Ectodermal cell (in vitro differentiated cells): ENCODE results near the gene PDS5B.
"Not testable (repeated sequence)": the region's sequence is repeated elsewhere in the genome, so short reads cannot be mapped to it uniquely, and the experiment has no call there.

Experiments
- H3K27ac ChIP-seq: 2 replicates; pipeline ENCODE4 v1.7.0; 2013; ENCODE audit warnings: mild to moderate bottlenecking, low read depth, low read length; ENCODE audit not compliant: insufficient read depth, poor library complexity, severe bottlenecking
- H3K27me3 ChIP-seq: 2 replicates; pipeline ENCODE4 v1.7.0; 2013; ENCODE audit warnings: mild to moderate bottlenecking, low read length; ENCODE audit not compliant: insufficient read depth, control insufficient read depth, poor library complexity, severe bottlenecking
- H3K36me3 ChIP-seq: one replicate; pipeline ENCODE4 v1.7.0; 2013; ENCODE audit warnings: low read length; ENCODE audit not compliant: control insufficient read depth, insufficient read depth
- H3K4me1 ChIP-seq: one replicate; pipeline ENCODE4 v1.7.0; 2013; ENCODE audit warnings: low read length; ENCODE audit not compliant: control insufficient read depth, insufficient read depth
- H3K4me3 ChIP-seq: 2 replicates; pipeline ENCODE4 v1.7.0; 2013; ENCODE audit warnings: low read depth, low read length, control low read depth; ENCODE audit not compliant: insufficient read depth
- H3K9me3 ChIP-seq: 2 replicates; pipeline ENCODE4 v1.7.0; 2013; ENCODE audit warnings: mild to moderate bottlenecking, low read length, moderate library complexity; ENCODE audit not compliant: control insufficient read depth
- WGBS, 2 experiments: methylation state at CpG; one replicate each; pipeline ENCODE4 v1.1.7; 2013; ENCODE audit warnings: missing lambda C conversion rate in 2 of 2; 5-methylcytosine and 5-hydroxymethylcytosine counted together

The PDS5B gene

GRCh38 chr13:32669030-32669646 is 82.9 kb downstream of the PDS5B start:
- no peaks in the 10 kb centered on the region for H3K4me1 ChIP-seq
- H3K27ac ChIP-seq = no peak overlapping the region
- peaks cover 6% of the 10 kb centered on the region for H3K36me3 ChIP-seq
- H3K9me3 ChIP-seq = no peaks in the 10 kb centered on the region
- H3K27me3 ChIP-seq = no peaks in the 10 kb centered on the region
- WGBS, 2 experiments = 75 to 100% methylated on average over 1 to 3 of the region's 3 CpGs
- no peak overlapping the region for H3K4me3 ChIP-seq

GRCh38 chr13:32674503-32674902 is 88.3 kb downstream of the PDS5B start:
- WGBS, 2 experiments = 95 to 98% methylated on average over 2 of the region's 2 CpGs
- H3K4me1 ChIP-seq = no peaks in the 10 kb centered on the region
- no peaks in the 10 kb centered on the region for H3K27me3 ChIP-seq
- peaks cover 10% of the 10 kb centered on the region for H3K36me3 ChIP-seq
- no peak overlapping the region for H3K4me3 ChIP-seq
- H3K27ac ChIP-seq = no peak overlapping the region
- no peaks in the 10 kb centered on the region for H3K9me3 ChIP-seq

DNA sequence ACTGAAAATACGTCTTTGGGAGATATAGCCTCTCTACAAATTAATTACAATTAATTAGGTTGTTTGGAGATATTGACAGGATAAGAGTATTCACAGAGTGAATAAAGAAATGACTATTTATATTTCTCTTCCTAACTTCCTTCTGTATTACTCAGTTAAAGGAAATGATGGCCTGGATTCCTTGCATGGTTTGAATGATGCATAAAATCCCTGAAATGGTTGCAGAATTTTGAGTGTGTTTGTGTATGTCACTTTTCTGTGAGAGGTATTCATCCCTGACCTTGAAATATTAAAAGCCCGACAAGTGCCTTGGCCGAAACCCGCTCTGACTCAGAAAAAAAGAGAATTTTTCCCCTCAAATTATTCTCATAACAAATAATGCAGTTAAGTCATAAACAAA is 90.0 kb downstream of the PDS5B start:
- Histone ChIP-seq H3K36me3 (peaks cover 10% of the 10 kb centered on the region), H3K4me3 (no peak overlapping the region), H3K27me3 (no peaks in the 10 kb centered on the region), H3K4me1 (no peaks in the 10 kb centered on the region), H3K27ac (no peak overlapping the region), H3K9me3 (no peaks in the 10 kb centered on the region)
- 92 to 96% methylated on average over 3 of the region's 4 CpGs for WGBS, 2 experiments

DNA sequence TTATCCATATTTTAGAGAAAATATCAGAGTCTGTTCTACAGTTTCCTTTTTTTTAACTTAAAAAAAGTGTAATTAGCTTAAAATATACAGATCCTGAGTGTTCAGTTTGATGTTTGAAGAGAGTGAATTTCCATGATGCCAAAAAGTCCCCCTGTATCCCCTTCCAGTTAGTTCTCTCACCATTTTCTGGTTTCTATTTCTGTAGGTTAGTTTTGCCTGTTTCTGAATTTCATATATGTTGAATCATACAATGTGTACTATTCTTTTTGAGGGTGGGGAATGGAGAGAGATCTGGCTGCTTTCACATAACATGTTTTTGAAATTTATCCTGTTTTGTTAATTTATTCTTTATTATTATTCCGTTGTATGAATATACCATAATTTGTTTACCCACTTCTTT is 95.9 kb downstream of the PDS5B start:
- Histone ChIP-seq H3K27ac (no peak overlapping the region), H3K27me3 (no peaks in the 10 kb centered on the region), H3K9me3 (no peaks in the 10 kb centered on the region), H3K36me3 (peaks cover 4% of the 10 kb centered on the region), H3K4me3 (no peak overlapping the region), H3K4me1 (no peaks in the 10 kb centered on the region)
- no CpG with 5 or more reads among the region's 1 CpG for WGBS, 2 experiments

- H3K27ac ChIP-seq = no peak overlapping the region
- H3K4me1 ChIP-seq = no peaks in the 10 kb centered on the region
- H3K9me3 ChIP-seq = no peaks in the 10 kb centered on the region
- H3K36me3 ChIP-seq = peaks cover 4% of the 10 kb centered on the region
- no peaks in the 10 kb centered on the region for H3K27me3 ChIP-seq
- 87 to 93% methylated on average over 5 to 6 of the region's 6 CpGs for WGBS, 2 experiments
- no peak overlapping the region for H3K4me3 ChIP-seq
Measured at GRCh38 chr13:32682740-32683139, 96.5 kb downstream of the PDS5B start.

- Histone ChIP-seq H3K36me3 (no peaks in the 10 kb centered on the region), H3K4me3 (no peak overlapping the region), H3K4me1 (no peaks in the 10 kb centered on the region), H3K27ac (no peak overlapping the region), H3K9me3 (no peaks in the 10 kb centered on the region), H3K27me3 (no peaks in the 10 kb centered on the region)
- WGBS, 2 experiments = 100% methylated on average over 1 of the region's 2 CpGs; no CpG with 5 or more reads in 1 of the 2 experiments
Measured at GRCh38 chr13:32687275-32687674, 101.0 kb downstream of the PDS5B start.

- H3K27me3 ChIP-seq = no peaks in the 10 kb centered on the region
- H3K27ac ChIP-seq = peak overlapping the region; percentile 36
- 94% methylated on average over 2 of the region's 2 CpGs; no CpG with 5 or more reads in 1 of the 2 experiments for WGBS, 2 experiments
- H3K4me3 ChIP-seq = no peak overlapping the region
- no peaks in the 10 kb centered on the region for H3K4me1 ChIP-seq
- no peaks in the 10 kb centered on the region for H3K9me3 ChIP-seq
- no peaks in the 10 kb centered on the region for H3K36me3 ChIP-seq
Measured at GRCh38 chr13:32695602-32696250, 109.5 kb downstream of the PDS5B start.

DNA sequence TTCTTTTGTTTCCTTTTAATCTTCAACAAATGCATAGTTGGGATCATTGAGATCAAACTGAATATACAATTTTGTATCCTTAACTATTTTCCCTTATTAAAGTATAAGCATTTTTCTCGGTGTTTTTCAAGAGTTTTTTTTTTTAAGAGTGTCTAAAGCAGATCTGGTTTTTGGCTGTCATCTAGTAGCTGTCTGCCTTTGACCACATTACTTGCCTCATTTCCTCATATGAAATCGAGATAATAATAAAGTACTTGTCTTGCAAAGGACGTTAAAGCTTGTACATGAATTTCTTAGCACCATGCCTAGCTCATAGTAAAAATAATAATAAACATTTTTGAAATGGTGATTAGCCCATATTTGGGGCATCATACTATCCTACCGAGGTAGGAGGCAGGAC is 121.2 kb downstream of the PDS5B start:
- Histone ChIP-seq H3K27ac (no peak overlapping the region), H3K4me3 (no peak overlapping the region), H3K36me3 (peaks cover 18% of the 10 kb centered on the region), H3K27me3 (no peaks in the 10 kb centered on the region), H3K9me3 (peaks cover 1% of the 10 kb centered on the region), H3K4me1 (no peaks in the 10 kb centered on the region)
- WGBS, 2 experiments = 96% methylated on average over 1 to 4 of the region's 4 CpGs

GRCh38 chr13:32713397-32713796 is 127.1 kb downstream of the PDS5B start:
- H3K27me3 ChIP-seq = no peaks in the 10 kb centered on the region
- no peaks in the 10 kb centered on the region for H3K4me1 ChIP-seq
- H3K36me3 ChIP-seq = peaks cover 42% of the 10 kb centered on the region
- H3K9me3 ChIP-seq = peaks cover 7% of the 10 kb centered on the region
- no peak overlapping the region for H3K27ac ChIP-seq
- H3K4me3 ChIP-seq = no peak overlapping the region

GRCh38 chr13:32716201-32716600 is 129.9 kb downstream of the PDS5B start:
- H3K4me3 ChIP-seq, H3K27ac ChIP-seq, H3K4me1 ChIP-seq, H3K9me3 ChIP-seq, H3K27me3 ChIP-seq: not testable (repeated sequence)
- H3K36me3 ChIP-seq = peaks cover 53% of the 10 kb centered on the region
- WGBS, 2 experiments = 97% methylated on average over 19 to 21 of the region's 21 CpGs
